Muscle layer of duodenum (tissue), 2 donors: Measurements from ENCODE around the gene TFF3.

Experiments used
- H3K27ac ChIP-seq: one replicate; pipeline ENCODE4 v1.7.0; 2013; ENCODE audit warnings: mild to moderate bottlenecking, low read length
- H3K27me3 ChIP-seq: one replicate; pipeline ENCODE4 v1.7.0; 2013; ENCODE audit warnings: low read depth, mild to moderate bottlenecking, control low read depth, low read length
- H3K36me3 ChIP-seq, 2 donors: one replicate each; pipeline ENCODE4 v1.7.0; 2013; ENCODE audit warnings: low read length in 2 of 2, control low read depth in 1 of 2, mild to moderate bottlenecking in 1 of 2; ENCODE audit not compliant: insufficient read depth in 2 of 2, control insufficient read depth in 1 of 2
- H3K4me1 ChIP-seq, 2 donors: one replicate each; pipeline ENCODE4 v1.7.0; 2013; ENCODE audit warnings: low read length in 2 of 2, mild to moderate bottlenecking in 2 of 2, control low read depth in 1 of 2, moderate library complexity in 1 of 2; ENCODE audit not compliant: insufficient read depth in 2 of 2, control insufficient read depth in 1 of 2
- H3K4me3 ChIP-seq, 2 donors: one replicate each; pipeline ENCODE4 v1.7.0; 2013; ENCODE audit warnings: low read length in 2 of 2, low read depth in 1 of 2, mild to moderate bottlenecking in 1 of 2
- H3K9me3 ChIP-seq, 2 donors: one replicate each; pipeline ENCODE4 v1.7.0; 2013; ENCODE audit warnings: low read length in 2 of 2, control low read depth in 1 of 2, mild to moderate bottlenecking in 1 of 2; ENCODE audit not compliant: control insufficient read depth in 1 of 2
- donor health status: healthy.

The TFF3 gene

DNA sequence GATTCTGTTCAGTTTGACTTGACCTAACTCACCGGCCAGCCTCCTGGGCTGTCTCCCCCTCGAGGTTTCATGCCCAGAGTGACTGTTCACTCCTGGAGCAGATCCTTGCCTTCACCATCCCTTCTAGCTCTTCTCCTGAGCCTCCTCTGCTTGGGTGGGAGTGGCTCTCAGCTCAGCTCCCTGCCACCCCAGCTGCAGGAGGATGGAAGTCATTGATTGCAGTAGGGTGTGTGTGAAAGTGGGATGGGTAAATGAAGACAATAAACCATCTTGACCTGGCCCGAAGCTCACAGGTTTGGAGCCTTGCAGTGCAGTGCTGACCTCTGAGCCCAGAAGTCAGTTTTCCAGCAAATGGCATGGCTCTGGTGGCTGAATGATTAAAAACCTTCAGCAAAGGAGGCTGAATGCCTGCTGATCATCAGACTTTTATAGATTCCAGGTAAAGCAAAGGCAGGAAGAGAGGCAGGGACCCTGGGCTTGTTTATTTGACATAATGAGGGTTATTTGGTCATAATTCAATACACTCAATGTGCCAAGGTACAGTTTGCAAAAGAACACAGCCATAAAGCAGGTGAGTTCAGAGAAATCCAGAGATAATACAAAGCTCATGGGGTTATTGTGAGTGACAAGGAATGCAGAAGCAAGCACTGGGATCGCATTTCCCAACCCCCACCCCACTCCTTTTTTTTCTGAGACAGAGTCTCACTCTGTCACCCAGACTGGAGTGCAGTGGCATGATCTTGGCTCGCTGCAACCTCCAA lies 17.5 kb upstream of the TFF3 start:
- Histone ChIP-seq H3K36me3 (no peaks in the 10 kb centered on the region), H3K4me3 (no peak overlapping the region), H3K27ac (no peak overlapping the region), H3K9me3 (peaks cover 0 to 9% of the 10 kb centered on the region in 2 donors), H3K27me3 (no peaks in the 10 kb centered on the region), H3K4me1 (peaks cover 0 to 5% of the 10 kb centered on the region in 2 donors)

DNA sequence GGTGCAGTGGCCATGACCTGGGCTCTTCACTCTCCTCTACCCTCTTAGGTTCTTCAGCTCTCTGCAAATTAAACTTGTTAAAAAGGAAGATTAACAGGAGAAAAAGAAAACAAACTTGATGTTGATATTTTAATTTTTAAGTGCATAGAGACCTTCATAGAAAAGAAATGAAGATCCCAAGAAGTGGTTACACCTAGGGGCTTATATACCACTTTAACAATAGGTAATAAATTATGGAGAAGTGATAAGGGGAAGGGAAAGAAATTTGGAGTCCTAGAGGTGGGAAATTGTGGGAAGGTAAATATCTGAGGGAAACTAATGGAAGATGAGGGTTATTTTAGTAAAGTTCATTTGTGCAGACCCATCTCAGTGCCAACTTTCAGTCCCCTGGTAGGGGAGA lies 16.5 kb upstream of the TFF3 start:
- Histone ChIP-seq H3K36me3 (no peaks in the 10 kb centered on the region), H3K9me3 (peaks cover 0 to 9% of the 10 kb centered on the region in 2 donors), H3K4me3 (no peak overlapping the region), H3K27me3 (no peaks in the 10 kb centered on the region), H3K27ac (no peak overlapping the region), H3K4me1 (peaks cover 0 to 4% of the 10 kb centered on the region in 2 donors)

DNA sequence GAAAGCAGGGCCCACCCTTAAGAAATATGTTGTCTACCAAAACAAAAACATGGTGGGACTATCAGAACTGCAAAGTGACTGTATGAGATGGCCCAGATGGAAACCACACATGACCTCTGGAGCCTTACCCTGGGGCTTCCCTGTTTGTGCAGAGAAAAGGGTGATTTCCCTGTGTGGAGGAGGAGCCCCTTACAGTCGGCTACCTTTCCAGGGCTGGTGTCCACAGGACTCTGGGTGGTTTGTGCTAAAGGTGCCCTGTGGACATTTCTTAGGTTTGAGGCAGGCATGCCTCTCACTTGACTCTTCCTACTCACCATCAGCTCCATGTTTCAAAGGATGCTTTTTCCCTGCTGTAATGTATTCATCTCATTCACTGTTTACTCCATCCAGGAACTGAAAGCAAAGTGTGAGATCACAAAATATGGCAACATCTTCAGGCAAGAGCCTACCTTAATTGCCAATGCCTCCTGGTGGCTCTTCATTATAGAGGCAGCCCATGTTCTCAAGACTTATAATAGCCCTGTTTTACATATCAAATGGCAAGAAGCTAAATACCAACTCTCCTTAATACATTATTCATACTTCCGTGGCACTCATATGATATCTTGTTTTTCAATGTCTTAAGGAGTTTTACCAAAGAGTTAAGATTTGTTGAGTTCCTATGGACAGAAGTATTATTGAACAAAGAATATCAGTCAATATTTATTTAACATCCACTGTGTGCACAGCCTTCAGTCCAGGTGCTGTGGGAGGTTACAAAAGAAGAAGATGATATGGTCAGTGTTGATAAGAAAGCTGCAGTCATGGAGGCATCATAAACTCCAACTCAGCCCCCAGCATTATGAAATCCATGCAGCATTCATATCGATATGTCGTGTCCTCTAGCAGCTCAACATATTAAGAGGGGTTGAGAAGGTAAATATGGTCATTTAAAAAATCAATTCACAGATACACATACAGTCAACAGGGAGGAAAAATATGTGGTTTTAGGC lies 15.5 kb upstream of the TFF3 start:
- H3K27ac ChIP-seq, result no peak overlapping the region
- H3K4me1 ChIP-seq, result no peaks in the 10 kb centered on the region
- no peaks in the 10 kb centered on the region for H3K27me3 ChIP-seq
- H3K9me3 ChIP-seq, result peaks cover 0 to 9% of the 10 kb centered on the region in 2 donors
- no peak overlapping the region for H3K4me3 ChIP-seq
- H3K36me3 ChIP-seq, result no peaks in the 10 kb centered on the region

- Histone ChIP-seq H3K4me3 (no peak overlapping the region), H3K27ac (no peak overlapping the region), H3K36me3 (no peaks in the 10 kb centered on the region), H3K4me1 (no peaks in the 10 kb centered on the region), H3K9me3 (peaks cover 0 to 2% of the 10 kb centered on the region in 2 donors), H3K27me3 (no peaks in the 10 kb centered on the region)
These were observed 9.7 kb upstream of the TFF3 start for GRCh38 chr21:42324896-42325295.

- H3K36me3 ChIP-seq, result no peaks in the 10 kb centered on the region
- no peaks in the 10 kb centered on the region for H3K9me3 ChIP-seq
- H3K27me3 ChIP-seq, result no peaks in the 10 kb centered on the region
- no peaks in the 10 kb centered on the region for H3K4me1 ChIP-seq
- H3K27ac ChIP-seq, result no peak overlapping the region
- H3K4me3 ChIP-seq, result no peak overlapping the region
These were observed 6.6 kb upstream of the TFF3 start for GRCh38 chr21:42321845-42322244.

DNA sequence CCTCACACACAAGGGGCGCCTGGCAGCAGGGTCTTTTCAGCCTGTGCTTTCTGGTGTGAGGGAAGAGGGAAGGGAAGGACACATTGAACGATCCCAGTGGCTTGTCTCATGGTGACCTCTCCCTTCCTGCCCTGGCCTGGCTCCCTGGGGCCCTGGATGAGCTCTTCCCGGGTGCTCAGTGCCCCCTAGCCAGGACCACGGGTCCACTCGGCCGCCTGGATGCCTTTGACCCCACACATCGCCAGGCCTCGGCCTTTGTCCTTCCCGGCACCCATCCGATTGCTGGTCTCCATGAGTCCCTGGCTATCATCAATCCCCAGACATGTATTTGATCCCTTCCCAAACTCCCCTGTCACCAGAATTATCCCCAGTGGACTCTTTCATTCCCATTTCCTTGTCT lies 6.0 kb upstream of the TFF3 start:
- H3K36me3 ChIP-seq, result no peaks in the 10 kb centered on the region

GRCh38 chr21:42320791-42321190 lies 5.6 kb upstream of the TFF3 start:
- Histone ChIP-seq H3K4me1 (no peaks in the 10 kb centered on the region), H3K36me3 (no peaks in the 10 kb centered on the region), H3K9me3 (no peaks in the 10 kb centered on the region), H3K27ac (no peak overlapping the region), H3K27me3 (no peaks in the 10 kb centered on the region), H3K4me3 (no peak overlapping the region)

More for the DNA sequence above, 6.0 kb upstream of the TFF3 start:
- Histone ChIP-seq H3K4me3 (no peak overlapping the region), H3K27me3 (no peaks in the 10 kb centered on the region), H3K9me3 (no peaks in the 10 kb centered on the region), H3K4me1 (no peaks in the 10 kb centered on the region), H3K27ac (no peak overlapping the region)

DNA sequence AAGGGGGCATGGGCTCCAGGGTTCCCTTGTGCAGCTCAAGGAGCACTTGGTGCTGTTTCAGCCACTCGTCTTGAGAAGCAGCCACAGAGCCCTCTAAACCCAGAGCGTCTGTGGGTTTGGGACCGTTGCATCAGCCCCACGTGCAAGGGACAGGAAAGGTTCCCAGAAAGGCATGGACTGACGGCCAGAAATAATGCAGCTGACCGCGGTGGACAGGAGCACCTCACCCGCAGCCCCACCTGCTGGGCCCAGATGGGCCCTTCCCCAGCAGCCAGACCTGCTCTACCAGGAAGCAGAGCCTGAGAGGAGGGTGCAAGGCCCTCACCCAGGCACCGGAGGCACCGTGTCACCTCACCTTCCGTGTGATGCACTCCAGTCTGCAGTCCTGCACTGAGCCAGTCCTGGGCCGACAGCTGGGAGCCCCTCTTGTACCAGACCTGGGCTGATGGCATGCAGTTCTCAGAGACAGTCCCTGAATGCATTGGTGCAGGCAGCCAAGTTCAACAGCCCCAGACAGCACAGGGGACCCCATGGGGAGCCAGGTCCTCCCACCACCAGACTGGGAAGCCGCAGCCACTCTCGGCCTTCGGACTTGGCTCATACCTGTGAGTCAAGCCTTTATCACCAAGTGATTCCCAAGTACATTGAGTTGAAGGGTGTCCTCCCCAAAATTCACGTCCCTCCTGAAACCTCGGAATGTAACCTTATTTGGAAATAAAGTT lies 4.8 kb upstream of the TFF3 start:
- Histone ChIP-seq H3K36me3 (no peaks in the 10 kb centered on the region), H3K4me1 (peaks cover 0 to 3% of the 10 kb centered on the region in 2 donors), H3K27ac (no peak overlapping the region), H3K9me3 (no peaks in the 10 kb centered on the region), H3K27me3 (no peaks in the 10 kb centered on the region), H3K4me3 (no peak overlapping the region)

DNA sequence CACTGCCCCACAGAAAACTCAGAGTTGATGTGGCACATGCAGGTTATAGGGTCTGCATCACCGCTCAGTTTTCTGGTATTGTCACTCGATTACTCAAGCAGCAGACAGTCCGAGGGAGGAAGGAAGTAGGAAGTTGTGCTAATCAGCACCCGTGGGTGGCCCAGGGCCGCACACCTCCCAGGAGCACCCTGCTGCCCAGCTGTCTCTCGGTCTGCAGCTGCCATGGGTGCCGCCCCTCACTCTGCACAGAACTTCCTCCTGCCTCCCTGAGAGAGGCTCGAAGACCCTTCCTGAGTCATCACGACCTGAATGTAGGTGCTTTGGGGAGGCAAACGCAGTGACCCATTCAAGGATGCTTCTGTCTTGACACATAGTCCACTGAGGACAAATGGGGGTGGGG lies 4.2 kb upstream of the TFF3 start:
- Histone ChIP-seq H3K4me1 (peaks cover 0 to 6% of the 10 kb centered on the region in 2 donors), H3K27ac (no peak overlapping the region), H3K9me3 (no peaks in the 10 kb centered on the region), H3K27me3 (no peaks in the 10 kb centered on the region), H3K36me3 (no peaks in the 10 kb centered on the region), H3K4me3 (no peak overlapping the region)

GRCh38 chr21:42317826-42318746 lies 2.9 kb upstream of the TFF3 start:
- Histone ChIP-seq H3K4me3 (no peak overlapping the region), H3K4me1 (peaks cover 0 to 7% of the 10 kb centered on the region in 2 donors), H3K27ac (no peak overlapping the region), H3K9me3 (no peaks in the 10 kb centered on the region), H3K36me3 (no peaks in the 10 kb centered on the region), H3K27me3 (no peaks in the 10 kb centered on the region)
